Hematopoietic multipotent progenitor cell treated with erythropoietin and hydrocortisone succinate and interleukin-3 and kit ligand, for 8 days (in vitro differentiated cells): Measurements from ENCODE around the gene CDR2L.
"Not testable (repeated sequence)": the region's sequence is repeated elsewhere in the genome, so short reads cannot be mapped to it uniquely, and the experiment has no call there.

Experiments used
- DNase-seq: peaks from one replicate; pipeline ENCODE4 v3.0.0-alpha.2; 2015

CDR2L gene

DNA sequence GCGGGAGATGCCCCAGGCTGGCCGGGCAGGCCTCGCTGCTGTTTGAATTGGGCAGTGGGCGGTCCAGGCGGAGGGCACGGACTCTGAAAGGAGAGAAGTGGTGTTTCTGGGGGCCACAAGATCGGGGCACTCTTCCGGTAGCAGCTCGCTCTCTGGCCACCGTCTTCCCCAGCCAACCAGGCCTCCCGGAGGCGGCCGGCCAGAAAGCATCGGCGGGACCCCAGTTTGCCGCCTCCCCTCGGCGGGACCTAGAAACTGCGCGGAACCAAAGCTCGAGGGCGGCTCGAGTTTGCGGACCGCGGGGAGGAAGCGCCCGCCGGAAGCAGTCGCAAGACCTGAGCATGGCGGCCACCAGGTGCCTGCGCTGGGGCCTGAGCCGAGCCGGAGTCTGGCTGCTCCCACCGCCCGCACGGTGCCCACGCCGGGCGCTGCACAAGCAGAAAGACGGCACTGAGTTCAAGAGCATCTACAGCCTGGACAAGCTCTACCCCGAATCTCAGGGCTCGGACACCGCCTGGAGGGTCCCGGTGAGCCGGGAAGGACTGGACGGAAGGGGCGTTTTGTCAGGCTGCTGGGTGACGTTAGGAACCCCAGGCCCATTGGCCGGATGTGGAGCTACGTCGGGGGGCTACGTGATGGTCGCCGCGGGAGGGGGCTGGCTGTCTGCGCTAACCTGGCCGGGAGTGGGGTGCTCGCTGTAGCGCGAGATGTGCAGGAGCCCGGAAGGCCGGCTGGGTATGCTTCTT, 25.1 kb downstream of the CDR2L start, which contains the start of gene MRPL58:
Gene MRPL58, plus strand, starts transcription at position 325 of the 746 bp plus-strand sequence. Its CDS starts 17 bp downstream, at position 342.
- DNase-seq = peak; percentile 88

DNA sequence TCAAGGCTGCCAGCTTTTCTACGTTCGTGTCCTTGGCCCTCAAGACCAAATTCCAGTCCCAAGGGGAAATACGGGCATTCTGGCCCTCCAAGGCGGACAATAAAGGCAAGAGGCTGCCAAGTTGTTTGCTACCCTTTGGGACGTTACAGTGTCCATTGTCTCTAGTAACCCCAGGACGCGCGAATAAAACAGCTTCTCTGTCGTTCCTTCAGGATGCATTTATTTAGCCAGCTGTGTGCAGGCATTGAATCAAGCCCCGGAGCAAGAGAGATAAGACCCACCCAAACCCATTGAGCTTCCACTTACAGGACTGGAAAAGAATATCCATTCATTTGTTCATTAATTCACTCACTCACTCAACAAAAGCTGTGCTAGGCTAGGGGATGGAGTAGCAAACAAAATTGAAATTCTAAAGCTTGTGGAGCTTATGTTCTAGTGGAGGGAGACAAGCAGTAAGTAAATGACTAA, 25.7 kb downstream of the CDR2L start:
- peak; percentile 52 for DNase-seq

DNA sequence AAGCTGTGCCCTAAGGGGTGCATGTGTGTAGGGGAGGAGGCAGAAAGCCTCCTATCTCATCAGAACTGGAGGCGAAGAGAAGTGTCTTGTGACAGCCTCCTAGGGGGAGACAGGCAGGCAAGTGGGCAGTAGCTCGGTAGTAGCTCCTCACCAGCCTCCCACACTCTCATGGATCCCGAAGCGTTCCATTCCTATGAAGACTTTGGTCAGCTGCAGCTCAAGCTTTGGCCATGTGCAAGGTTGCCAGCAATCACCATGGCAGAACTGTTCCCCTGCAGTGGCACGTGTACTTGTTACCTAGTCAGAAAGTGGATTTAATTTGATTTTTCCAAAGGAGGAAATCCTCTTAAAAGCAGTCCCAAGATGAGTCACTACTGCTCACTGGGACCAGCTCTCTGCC, 31.7 kb downstream of the CDR2L start:
- DNase-seq = no peak

DNA sequence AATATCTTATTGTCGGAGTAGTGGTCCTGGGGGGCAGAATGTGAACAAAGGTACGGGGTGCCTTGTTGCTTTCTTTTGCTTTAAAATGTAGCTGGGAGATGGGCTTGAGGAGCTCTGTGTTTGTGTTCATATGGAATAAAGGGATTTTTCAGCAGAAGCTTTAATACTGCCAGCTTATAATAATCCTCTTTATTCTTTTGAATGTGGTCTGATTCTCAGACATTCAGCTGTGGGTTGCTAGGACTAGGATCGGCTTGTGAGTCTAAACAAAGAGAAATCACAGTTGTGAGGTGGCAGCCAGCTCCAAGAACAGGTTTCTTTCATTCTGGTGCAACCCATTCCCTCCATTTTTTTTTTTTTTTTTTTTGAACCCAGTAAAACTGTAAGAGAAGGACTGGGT, 32.3 kb downstream of the CDR2L start:
- no peak for DNase-seq

DNA sequence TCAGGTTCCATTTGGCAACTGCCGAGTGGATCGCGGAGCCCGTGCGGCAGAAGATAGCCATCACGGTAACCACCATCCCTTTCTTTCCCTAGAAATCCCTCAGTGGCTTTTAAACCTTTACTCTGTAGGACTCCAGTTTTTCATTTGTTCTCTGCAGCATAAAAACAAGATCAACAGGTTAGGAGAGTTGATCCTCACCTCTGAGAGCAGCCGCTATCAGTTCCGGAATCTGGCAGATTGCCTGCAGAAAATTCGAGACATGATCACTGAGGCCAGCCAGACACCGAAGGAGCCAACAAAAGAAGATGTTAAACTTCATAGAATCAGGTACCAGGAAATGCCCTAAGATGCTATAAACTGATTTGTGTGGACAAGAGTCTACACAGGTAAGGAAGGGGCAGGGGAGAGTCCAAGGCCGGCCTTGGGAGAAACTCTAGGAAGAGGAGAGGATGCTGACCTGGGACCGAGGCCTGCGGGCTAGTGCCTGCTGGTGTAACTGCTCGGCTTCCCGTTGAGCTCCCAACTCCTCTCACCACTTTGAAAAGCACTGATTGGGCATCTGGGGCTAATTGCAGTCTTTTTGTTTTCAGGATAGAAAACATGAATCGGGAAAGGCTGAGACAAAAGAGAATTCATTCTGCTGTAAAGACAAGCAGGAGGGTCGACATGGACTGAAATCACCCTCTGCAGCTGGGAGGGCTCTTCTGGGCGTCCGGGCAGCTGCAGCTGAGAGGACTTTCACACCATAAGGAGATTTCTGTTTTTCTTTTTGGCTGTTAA, 33.1 kb downstream of the CDR2L start:
- no peak for DNase-seq

DNA sequence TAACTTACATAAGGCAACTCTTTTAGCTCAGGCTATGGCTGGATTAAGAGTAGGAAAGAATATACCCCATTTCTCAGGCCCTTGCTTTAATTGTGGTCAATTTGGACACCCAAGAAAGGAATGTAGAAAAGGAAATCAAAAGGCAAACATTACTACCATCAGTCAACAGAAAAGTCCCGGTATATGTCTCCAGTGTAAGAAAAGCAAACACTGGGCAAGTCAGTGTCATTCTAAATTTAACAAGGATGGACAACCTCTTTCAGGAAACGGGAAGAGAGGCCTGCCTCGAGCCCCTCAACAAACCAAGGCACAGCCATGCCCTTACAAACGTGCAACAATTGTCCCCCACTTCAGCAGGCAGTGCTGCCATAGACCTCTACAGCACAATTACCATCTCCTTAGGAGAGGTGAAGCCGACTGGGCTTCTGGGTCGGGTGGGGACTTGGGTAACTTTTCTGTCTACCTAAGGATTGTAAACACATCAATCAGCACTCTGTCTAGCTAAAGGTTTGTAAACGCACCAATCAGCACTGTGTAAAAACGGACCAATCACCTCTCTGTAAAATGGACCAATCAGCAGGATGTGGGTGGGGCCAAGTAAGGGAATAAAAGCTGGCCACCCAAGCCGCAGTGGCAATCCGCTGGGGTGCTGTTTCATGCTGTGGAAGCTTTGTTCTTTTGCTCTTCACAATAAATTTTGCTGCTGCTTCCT, 37.4 kb downstream of the CDR2L start:
- no peak for DNase-seq

DNA sequence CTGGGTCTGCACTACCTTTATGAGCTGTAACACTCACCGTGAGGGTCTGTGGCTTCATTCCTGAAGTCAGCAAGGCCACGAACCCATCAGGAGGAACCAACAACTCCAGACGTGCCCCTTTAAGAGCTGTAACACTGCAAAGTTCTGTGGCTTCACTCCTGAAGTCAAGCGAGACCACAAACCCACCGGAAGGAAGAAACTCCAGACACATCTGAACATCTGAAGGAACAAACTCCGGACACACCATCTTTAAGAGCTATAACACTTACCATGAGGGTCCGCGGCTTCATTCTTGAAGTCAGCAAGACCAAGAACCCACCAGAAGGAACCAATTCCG, 37.9 kb downstream of the CDR2L start:
- not testable (repeated sequence) for DNase-seq

DNA sequence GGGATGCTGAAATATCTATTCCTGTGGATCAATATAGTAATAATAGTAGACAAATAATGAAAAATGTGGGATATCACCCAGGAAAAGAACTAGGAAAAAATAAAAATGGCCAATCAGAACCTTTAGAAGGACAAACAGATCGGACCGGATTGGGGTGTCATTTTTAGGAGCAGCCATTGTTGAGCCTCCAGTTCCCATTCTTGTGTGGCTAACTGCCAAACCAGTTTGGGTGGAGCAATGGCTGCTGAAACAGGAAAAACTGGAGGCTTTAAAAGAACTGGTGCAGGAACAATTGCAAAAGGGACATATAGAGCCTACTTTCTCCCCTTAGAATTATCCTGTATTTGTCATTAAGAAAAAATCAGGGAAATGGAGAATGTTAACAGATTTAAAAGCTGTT, 39.2 kb downstream of the CDR2L start:
- not testable (repeated sequence) for DNase-seq

DNA sequence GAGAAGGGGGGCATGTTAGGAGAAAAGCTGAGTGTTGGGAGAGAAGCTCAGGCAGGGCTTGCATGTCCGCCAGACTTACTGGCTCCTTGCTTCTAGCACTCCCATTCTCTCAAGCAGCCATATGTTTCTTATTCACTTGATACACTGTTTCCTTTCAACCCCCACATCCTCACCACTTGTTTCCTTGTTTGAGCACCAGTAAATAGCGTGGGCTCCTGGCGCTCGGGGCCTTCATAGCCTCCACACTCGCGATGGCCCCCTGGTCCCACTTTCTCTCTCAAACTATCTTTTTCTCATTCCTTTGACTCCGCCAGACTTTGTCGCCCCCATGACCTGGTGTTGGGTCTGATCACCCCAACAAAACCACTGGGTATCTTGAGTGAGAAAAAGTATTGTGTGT, 42.7 kb downstream of the CDR2L start:
- no peak for DNase-seq

DNA sequence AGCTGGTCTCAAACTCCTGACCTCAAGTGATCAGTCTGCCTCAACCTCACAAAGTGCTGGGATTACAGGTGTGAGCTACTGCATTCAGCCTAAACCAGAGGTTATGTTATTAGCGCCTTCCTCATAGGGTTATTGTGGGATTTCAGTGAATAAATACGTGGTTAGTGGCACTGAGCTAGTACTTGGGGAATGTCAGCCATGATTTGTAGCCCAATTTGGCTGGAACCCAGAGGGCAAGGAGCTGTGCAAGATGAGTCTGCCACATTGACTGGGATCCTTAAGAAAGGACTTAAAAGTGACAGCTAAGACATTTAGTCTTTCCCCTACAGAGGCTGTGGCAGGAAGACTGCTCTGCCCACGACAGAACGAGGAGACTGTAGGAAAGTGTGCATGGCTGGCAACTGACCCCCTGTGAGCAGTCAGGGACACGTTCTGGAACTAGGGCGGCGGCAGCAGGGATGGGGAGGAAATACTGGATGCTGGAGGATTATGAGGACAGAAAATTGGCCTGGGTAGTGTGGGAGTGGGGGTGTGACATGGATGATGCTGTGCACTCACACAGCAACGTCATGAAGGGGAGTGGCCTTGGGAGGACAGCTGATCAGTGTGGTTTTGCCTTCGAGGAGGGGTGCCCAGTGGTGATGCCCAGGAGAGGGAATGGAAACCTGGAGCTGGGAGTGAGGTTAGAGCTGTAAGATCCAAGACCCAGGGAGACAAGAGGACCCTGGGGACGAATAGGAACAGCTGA, 44.7 kb downstream of the CDR2L start:
- peak; percentile 78 for DNase-seq

DNA sequence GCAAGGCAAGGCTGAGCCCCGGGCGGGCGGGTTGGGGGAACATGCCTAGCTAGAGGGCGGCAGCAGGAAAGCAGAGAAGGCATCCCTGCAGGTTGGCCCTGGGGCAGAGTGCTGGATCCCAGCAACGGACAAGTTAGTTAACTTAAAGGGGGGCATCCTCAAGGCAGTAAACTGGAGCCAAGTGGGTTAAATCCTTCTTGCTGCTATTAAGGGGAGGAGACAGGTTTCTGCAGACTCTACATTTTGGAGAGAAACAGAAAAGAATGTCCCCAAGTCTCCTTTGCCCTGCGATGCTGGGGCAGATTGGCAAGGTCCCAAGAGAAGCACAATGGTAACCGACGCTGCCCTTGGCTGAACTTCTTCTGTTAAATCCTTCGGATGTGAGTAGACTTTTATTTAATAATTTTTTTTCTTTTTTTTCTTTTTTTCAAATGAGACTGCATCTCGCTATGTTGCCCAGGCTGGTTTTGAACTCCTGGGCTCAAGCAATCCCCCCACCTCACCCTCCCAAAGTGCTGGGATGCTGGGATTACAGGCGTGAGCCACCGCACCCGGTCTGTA, 45.4 kb downstream of the CDR2L start:
- DNase-seq = peak; percentile 41

DNA sequence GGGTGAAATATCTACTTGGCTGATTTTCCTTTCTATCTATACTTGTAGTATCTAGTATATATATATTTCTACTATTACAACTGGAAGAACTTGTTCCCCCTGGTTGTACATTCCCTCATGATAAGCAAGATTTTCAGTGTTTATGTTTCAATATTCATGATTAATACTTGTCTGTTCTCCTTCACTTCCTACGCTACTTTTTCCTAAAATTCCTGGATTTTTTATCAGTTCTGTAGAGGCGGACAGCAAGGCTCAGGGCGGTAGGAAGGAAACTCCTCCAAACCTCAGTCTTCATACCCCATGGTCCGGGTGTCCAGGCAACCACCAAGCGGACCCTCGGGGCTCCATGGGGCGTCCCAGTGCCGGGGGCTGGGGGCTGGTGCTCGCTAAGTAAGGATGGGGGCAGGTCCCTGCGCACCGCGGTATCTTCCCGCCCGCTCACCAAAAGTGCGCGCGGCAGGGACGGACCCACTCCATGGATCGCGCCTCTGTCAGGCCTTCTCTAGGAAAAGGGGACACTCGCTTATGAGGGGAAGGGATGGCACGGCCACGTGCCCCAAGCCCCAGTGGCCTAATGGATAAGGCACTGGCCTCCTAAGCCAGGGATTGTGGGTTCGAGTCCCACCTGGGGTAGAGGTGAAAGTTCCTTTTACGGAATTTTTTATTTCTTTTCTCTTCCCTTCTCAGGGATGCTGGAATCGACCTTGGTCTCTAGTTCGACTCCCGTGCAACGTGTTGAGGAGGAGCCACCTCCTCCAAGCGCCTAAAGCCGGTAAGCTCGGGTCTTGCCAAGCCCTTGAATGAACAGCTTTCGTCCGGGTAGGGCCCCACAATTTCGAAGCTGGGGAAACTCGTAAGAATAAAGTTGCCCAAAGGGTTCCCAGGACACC, 46.2 kb downstream of the CDR2L start:
- DNase-seq = peak; percentile 95

DNA sequence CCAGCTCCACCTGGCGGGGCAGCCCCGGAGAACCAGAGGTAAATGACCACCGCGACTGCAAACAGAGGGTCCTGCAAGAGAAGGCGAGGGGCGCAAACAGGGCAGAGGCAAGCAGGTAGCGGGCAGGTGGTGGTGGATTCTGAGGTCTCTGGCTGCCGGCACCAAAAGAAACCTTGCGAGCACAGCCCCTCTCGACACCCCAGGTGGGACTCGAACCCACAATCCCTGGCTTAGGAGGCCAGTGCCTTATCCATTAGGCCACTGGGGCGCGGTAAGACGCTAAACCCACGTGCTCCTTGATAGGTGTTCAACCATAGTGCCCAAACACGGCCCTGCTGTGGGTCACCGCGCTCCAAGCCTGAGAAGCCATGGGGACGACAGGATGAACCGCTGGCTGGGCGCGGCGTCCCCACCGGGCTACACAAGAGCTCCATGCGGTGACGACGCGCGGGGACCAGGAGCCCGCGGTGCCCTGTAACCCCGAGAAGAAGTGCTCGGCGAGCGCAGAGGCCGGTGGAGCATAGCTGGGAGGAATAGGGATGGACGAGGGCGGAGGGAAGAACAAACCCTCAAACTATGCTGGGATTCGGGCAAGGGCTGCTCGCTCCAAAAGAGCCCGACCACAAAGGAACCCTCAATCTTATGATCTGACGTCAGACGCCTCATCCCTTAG, 46.9 kb downstream of the CDR2L start:
- DNase-seq = peak; percentile 96

DNA sequence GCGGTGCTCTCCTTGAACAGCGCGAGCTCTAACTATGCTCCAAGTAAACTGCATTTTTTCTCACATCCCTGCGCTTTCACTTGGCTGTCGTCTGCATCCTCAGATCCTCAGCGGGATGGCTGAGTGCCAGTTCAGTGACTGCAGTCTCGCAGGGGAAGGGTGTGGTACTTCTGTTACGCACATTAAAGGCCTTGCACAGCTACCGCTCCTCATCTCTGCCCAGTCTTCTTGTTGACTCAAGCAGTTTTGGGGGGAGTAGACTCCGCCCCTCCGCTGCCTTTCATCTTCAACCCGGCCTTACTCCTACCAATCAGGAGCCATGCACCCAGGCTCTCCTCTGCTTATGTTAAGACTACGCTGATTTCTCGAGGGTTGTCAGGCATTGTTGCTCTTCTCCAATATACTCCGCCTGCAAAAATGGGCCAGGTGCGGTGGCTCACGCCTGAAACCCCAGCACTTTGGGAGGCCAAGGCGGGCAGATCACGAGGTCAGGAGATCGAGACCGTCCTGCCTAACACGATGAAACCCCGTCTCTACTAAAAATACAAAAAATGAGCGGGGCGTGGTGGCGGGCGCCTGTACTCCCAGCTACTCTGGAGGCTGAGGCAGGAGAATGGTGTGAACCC, 49.3 kb downstream of the CDR2L start:
- peak; percentile 89 for DNase-seq

DNA sequence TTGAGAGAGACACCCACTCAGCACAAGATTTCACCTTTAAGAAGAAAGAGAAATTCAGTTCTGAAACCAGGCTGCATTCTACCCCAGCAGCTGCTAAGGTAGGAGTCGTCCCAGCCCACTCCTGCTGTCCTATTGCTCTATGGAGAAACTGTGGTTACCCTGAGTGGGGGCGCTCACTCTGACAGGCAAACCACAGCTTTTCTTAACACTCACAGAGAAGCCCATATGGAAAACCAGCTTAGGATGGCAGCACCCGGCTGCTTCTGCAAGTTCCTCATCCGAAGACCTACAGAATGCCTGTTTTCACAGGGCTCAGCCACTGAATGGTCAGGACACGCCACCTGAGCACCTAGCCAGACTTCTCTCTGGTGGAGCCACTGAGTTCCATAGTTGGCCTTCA, 51.8 kb downstream of the CDR2L start:
- DNase-seq = no peak

DNA sequence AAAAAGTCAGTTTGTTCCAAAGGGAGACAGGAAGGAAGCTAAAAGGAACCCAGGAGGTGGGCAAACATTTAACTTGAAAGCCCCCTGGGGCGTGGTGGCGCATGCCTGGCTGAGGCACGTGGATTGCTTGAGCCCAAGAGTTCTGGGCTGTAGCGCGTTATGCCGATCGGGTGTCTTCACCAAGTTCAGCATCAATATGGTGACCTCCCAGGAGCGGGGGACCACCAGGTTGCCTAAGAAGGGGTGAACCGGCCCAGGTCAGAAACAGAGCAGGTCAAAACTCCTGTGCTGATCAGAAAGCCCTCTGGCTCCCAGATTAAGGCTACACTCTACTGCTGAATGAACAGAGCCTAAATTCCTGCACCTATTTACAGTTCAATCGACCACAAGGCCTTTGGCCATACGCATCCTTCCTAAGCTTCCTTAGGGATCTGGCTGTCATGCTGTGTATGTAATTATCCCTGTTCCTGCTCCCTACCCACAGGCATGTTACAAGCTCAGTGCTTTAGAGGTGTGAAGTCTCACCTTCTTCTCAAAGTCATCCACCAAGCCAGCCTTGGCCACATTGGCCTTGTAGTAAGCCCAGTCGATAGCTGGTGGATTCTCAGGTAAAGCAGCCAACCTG, 54.3 kb downstream of the CDR2L start:
- DNase-seq = no peak

DNA sequence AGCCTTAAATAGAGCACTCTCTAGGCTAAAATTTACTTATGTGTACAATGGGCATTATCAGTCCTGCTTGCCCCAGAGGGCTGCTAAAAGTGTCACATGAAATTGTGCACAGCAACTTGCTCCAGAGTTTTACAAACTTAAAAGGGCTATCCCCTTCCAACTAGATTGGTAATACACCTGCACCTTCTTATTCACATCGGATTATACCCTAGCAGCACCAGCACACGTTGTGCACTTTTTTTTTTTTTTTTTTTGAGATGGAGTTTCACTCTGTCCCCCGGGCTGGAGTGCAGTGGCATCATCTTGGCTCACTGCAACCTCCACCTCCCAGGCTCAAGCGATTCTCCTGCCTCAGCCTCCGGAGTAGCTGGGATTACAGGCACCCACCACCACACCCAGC, 56.4 kb downstream of the CDR2L start:
- not testable (repeated sequence) for DNase-seq

DNA sequence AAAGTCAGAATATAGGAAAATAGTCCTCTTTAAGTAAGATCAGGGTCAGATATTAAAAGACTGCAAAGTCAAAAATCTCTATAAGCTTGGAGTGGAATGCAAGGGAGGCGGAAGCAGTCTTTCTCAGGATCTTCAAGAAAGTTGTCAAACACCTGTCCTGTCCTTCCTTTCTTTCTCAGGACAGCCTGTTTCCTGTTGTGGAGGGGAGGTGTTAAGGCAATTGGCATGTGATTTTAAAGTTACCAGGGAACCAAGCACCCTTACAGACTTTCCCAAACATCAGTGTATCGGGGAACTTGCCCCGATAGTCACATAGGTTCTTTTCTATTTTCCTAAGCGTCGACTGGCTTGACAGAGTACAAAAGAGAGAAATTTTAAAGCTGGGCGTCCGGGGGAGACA, 57.3 kb downstream of the CDR2L start:
- no peak for DNase-seq

DNA sequence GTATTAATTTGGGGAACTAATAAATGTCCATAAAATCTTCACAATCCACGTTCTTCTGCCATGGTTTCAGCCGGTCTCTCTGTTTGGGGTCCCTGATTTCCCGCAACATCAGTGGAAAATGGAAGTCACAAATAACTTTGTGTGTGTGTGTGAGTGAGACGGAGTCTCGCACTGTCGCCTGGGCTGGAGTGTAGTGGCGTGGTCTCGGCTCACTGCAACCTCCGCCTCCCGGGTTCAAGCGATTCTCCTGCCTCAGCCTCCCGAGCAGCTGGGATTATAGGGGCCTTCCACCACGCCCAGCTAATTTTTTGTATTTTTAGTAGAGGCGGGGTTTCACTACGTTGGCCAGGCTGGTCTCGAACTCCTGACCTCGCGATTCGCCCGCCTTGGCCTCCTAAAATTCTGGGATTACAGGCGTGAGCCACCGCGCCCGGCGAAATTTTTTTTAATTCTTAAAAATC, 58.5 kb downstream of the CDR2L start:
- not testable (repeated sequence) for DNase-seq
